Panc1 (cell line): Measurements from ENCODE around the gene RFX7. TPM values are rescaled to one million over a fixed set of nuclear protein-coding genes. Genes with fewer than 3 reads are reported as not detected.

Experiments used
- ATAC-seq: fragments of 200-7000 bp; cut with Tn5 transposase; 2 replicates; pipeline ENCODE4 v1.9.1; 2020; ENCODE audit warnings: mild to moderate bottlenecking, moderate library complexity
- BruUV-seq: library from RNA; stranded (reverse); fragments of 400-500 nt; replicated peaks from 2 replicates; lab custom pipeline; 2021; lab: Mats Ljungman, UMichigan
- CTCF ChIA-PET: fragments of 300-600 bp; sonication (Branson Sonifier 250); formaldehyde crosslinking; loops from one replicate; lab custom pipeline; 2022; ENCODE audit warnings: antibody characterized with exemption; lab: Charles Lee
- POLR2A ChIA-PET: fragments of 300-600 bp; sonication (Branson Sonifier 250); formaldehyde crosslinking; loops from one replicate; lab custom pipeline; 2022; ENCODE audit warnings: antibody characterized with exemption; lab: Charles Lee
- DNase-seq: peaks from one replicate; pipeline ENCODE4 v3.0.0-alpha.2; 2010; ENCODE audit warnings: low read depth, low spot score
- H3K27ac ChIP-seq: 2 replicates; pipeline ENCODE4 v1.5.1; 2011; ENCODE audit warnings: mild to moderate bottlenecking, low read length, inconsistent platforms
- H3K27me3 ChIP-seq: fragments of 200-500 bp; sonication (Bioruptor generic); 2 replicates; pipeline ENCODE4 v1.6.0; 2014; ENCODE audit warnings: low read length, inconsistent platforms; ENCODE audit not compliant: control insufficient read depth, insufficient read depth
- H3K36me3 ChIP-seq: fragments of 200-500 bp; sonication (Bioruptor generic); 2 replicates; pipeline ENCODE4 v1.5.1; 2014; ENCODE audit warnings: inconsistent platforms, mild to moderate bottlenecking, low read length, moderate library complexity; ENCODE audit not compliant: control insufficient read depth, insufficient read depth
- H3K4me1 ChIP-seq: 2 replicates; pipeline ENCODE4 v1.5.1; 2011; ENCODE audit warnings: inconsistent platforms, mild to moderate bottlenecking, low read length, moderate library complexity; ENCODE audit not compliant: control insufficient read depth, insufficient read depth
- H3K4me3 ChIP-seq, 2 experiments: 2 replicates each; pipeline ENCODE4 v1.5.1; 2011 to 2012; ENCODE audit warnings: low read depth in 2 of 2, low read length in 2 of 2, mild to moderate bottlenecking in 2 of 2, inconsistent platforms in 1 of 2, moderate library complexity in 1 of 2
- H3K9me3 ChIP-seq: fragments of 200-500 bp; sonication (Bioruptor generic); 2 replicates; pipeline ENCODE4 v1.5.1; 2014; ENCODE audit warnings: low read depth, mild to moderate bottlenecking, inconsistent platforms, low read length, moderate library complexity; ENCODE audit not compliant: control insufficient read depth, insufficient read depth
- POLR2AphosphoS5 ChIP-seq: IDR thresholded peaks from 2 replicates; pipeline ENCODE4 v1.6.1; 2012; ENCODE audit warnings: mild to moderate bottlenecking, low read depth, low read length, moderate library complexity
- REST ChIP-seq, 2 experiments: IDR thresholded peaks; 2 replicates each; pipeline ENCODE4 v1.6.1; 2011 to 2012; ENCODE audit warnings: low read depth in 2 of 2, control low read depth in 1 of 2, low read length in 1 of 2, mild to moderate bottlenecking in 1 of 2, moderate library complexity in 1 of 2; ENCODE audit not compliant: insufficient read depth in 1 of 2
- SIN3A ChIP-seq: IDR thresholded peaks from 2 replicates; pipeline ENCODE4 v1.6.1; 2012; ENCODE audit warnings: low read depth, mild to moderate bottlenecking, low read length, moderate library complexity, borderline replicate concordance; ENCODE audit not compliant: insufficient read depth
- TCF7L2 ChIP-seq: IDR thresholded peaks from 2 replicates; pipeline ENCODE4 v1.6.1; 2011; ENCODE audit warnings: mild to moderate bottlenecking, low read depth, low read length, inconsistent platforms
- in situ Hi-C: cut with HindIII; loops from 2 replicates; pipeline ENCODE4 v1.10.0; 2016; ENCODE audit warnings: low sequenced_read_pairs, low pct_unique_long_range_greater_than_20kb
- intact Hi-C: fragments of 100-400 bp; cut with micrococcal nuclease; formaldehyde crosslinking; loops from one replicate; pipeline ENCODE4 v1.10.0; 2022; ENCODE audit not compliant: unreplicated experiment
- total RNA-seq: library from RNA; stranded (reverse); gene quantifications from one replicate; pipeline ENCODE4 v1.2.1, GENCODE V29; 2021; ENCODE audit not compliant: unreplicated experiment
- TF ChIP-seq, protein P1 (sequence below): fragments of 450-650 bp; IDR thresholded peaks from 2 replicates; pipeline ENCODE4 v1.5.1; 2017; ENCODE audit warnings: mild to moderate bottlenecking

Gene RFX7
- total RNA-seq, 1 experiment from 2014 or later = 24.2 TPM

DNA sequence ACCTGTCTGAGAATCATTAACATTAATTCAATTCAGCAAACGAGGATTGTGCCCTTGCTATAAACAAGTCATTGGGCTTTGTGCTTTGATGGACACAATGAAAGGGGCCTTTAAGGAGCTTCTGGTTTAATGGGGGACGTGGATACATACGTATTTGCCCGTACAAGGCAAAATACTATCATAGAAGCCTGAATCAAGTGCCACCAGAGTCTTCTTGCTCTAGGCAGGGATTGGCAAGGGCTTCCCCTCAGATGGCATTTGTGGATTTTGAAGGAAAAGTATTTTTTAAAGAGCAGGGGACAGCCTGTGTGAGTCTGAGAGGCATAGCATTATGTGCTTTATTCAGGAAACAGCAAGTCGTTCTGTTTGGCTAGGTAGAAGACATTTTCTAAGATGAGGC is 166.6 kb downstream of the RFX7 start:
- CTCF ChIA-PET = no interaction called here

DNA sequence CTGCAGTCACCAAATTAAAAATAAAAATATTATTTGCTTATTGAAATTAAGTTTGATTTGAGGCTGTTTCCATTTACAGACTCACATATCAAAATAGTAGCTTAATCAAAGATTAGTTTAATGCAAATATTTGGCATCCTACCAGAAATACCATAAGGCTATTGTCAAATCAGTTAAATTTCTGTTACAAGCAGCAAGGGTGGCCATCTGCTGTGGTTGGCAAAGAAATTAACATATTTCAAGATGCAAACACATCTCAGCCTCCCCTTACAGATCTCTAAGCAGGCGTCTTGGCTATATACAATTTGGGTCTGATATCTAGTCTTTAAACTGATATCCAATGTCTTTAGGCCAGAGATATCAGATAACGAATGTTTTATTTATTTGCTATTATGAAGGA is 167.0 kb downstream of the RFX7 start:
- ChIA-PET CTCF (no interaction called here), POLR2A (no interaction called here)
- Histone ChIP-seq H3K36me3 (no peaks in the 10 kb centered on the region), H3K9me3 (no peaks in the 10 kb centered on the region), H3K27ac (no peak overlapping the region), H3K4me3 (no peak overlapping the region), H3K27me3 (no peaks in the 10 kb centered on the region), H3K4me1 (no peaks in the 10 kb centered on the region)
- intact Hi-C loops (no loop called here), in situ Hi-C loops (no loop called here)
- no TSS peak for BruUV-seq
- ATAC-seq (no peak), DNase-seq (no peak)
- no peak for TF ChIP-seq SIN3A
- no peak for TF ChIP-seq REST (IDR thresholded peaks at IDR 0.05; ENCODE audit: insufficient read depth in 1 of 2, low read depth in 2 of 2, low read length in 1 of 2)
- TF ChIP-seq POLR2AphosphoS5 = no peak
- TF ChIP-seq, protein P1, sequence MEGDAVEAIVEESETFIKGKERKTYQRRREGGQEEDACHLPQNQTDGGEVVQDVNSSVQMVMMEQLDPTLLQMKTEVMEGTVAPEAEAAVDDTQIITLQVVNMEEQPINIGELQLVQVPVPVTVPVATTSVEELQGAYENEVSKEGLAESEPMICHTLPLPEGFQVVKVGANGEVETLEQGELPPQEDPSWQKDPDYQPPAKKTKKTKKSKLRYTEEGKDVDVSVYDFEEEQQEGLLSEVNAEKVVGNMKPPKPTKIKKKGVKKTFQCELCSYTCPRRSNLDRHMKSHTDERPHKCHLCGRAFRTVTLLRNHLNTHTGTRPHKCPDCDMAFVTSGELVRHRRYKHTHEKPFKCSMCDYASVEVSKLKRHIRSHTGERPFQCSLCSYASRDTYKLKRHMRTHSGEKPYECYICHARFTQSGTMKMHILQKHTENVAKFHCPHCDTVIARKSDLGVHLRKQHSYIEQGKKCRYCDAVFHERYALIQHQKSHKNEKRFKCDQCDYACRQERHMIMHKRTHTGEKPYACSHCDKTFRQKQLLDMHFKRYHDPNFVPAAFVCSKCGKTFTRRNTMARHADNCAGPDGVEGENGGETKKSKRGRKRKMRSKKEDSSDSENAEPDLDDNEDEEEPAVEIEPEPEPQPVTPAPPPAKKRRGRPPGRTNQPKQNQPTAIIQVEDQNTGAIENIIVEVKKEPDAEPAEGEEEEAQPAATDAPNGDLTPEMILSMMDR = no peak
- no peak for TF ChIP-seq TCF7L2

More for the DNA sequence above, 166.6 kb downstream of the RFX7 start:
- BruUV-seq = no TSS peak
- DNase-seq (no peak), ATAC-seq (no peak)
- H3K27ac ChIP-seq = no peak overlapping the region
- no peaks in the 10 kb centered on the region for H3K36me3 ChIP-seq
- H3K4me1 ChIP-seq = no peaks in the 10 kb centered on the region
- in situ Hi-C loops (no loop called here), intact Hi-C loops (no loop called here)
- POLR2A ChIA-PET = no interaction called here
- H3K4me3 ChIP-seq = no peak overlapping the region
- TF ChIP-seq REST (IDR thresholded peaks at IDR 0.05; ENCODE audit: insufficient read depth in 1 of 2, low read depth in 2 of 2, low read length in 1 of 2) = no peak
- TF ChIP-seq SIN3A = no peak
- no peak for TF ChIP-seq TCF7L2
- TF ChIP-seq POLR2AphosphoS5 = no peak
- TF ChIP-seq, protein P1 = no peak
- H3K27me3 ChIP-seq = no peaks in the 10 kb centered on the region
- H3K9me3 ChIP-seq = no peaks in the 10 kb centered on the region
